Measurements from ENCODE around the gene PTPN22.
"Not testable (repeated sequence)": the region's sequence is repeated elsewhere in the genome, so short reads cannot be mapped to it uniquely, and the experiment has no call there.

The PTPN22 gene

GRCh38 chr1:113852694-113853093 lies 18.8 kb downstream of the PTPN22 start:
- not testable (repeated sequence) for DNase-seq (ENCODE audit: low spot score)

GRCh38 chr1:113850127-113850796 lies 21.2 kb downstream of the PTPN22 start:
- DNase-seq (ENCODE audit: low spot score) = no peak

GRCh38 chr1:113849072-113849471 lies 22.4 kb downstream of the PTPN22 start:
- DNase-seq (ENCODE audit: low spot score) = no peak

- no peak for DNase-seq (ENCODE audit: low spot score)
Observed at GRCh38 chr1:113846391-113847035, 25.0 kb downstream of the PTPN22 start.

- DNase-seq (ENCODE audit: low spot score) = no peak
Observed at GRCh38 chr1:113836534-113836933, 35.0 kb downstream of the PTPN22 start.

- DNase-seq (ENCODE audit: low spot score) = peak; percentile 32
Observed at GRCh38 chr1:113835686-113836290, 35.7 kb downstream of the PTPN22 start.

GRCh38 chr1:113834716-113835115 lies 36.8 kb downstream of the PTPN22 start:
- no peak for DNase-seq (ENCODE audit: low spot score)

- no peak for DNase-seq (ENCODE audit: low spot score)
Observed at GRCh38 chr1:113830039-113830438, 41.5 kb downstream of the PTPN22 start.

GRCh38 chr1:113821916-113822315 lies 49.6 kb downstream of the PTPN22 start:
- no peak for DNase-seq (ENCODE audit: low spot score)

- peak; percentile 76 for DNase-seq (ENCODE audit: low spot score)
Observed at GRCh38 chr1:113818578-113818977, 52.9 kb downstream of the PTPN22 start.

- no peak for DNase-seq (ENCODE audit: low spot score)
Observed at GRCh38 chr1:113813218-113813617, 58.3 kb downstream of the PTPN22 start.

GRCh38 chr1:113812661-113813135 lies 58.8 kb downstream of the PTPN22 start:
- DNase-seq (ENCODE audit: low spot score) = no peak

GRCh38 chr1:113811888-113812660 lies 59.4 kb downstream of the PTPN22 start, which contains the start of gene RSBN1:
RSBN1 (minus strand) TSS chr1:113812476; CDS start chr1:113812412, 64 bp downstream.
- DNase-seq (ENCODE audit: low spot score) = peak; percentile 99

- peak; percentile 23 for DNase-seq (ENCODE audit: low spot score)
Observed at GRCh38 chr1:113811156-113811887, 60.2 kb downstream of the PTPN22 start.

- no peak for DNase-seq (ENCODE audit: low spot score)
Observed at GRCh38 chr1:113809670-113810602, 61.6 kb downstream of the PTPN22 start.

- DNase-seq (ENCODE audit: low spot score) = no peak
Observed at GRCh38 chr1:113808450-113809195, 62.9 kb downstream of the PTPN22 start.

GRCh38 chr1:113805639-113806038 lies 65.9 kb downstream of the PTPN22 start:
- no peak for DNase-seq (ENCODE audit: low spot score)

GRCh38 chr1:113805256-113805531 lies 66.3 kb downstream of the PTPN22 start:
- no peak for DNase-seq (ENCODE audit: low spot score)

GRCh38 chr1:113804421-113805255 lies 66.9 kb downstream of the PTPN22 start:
- DNase-seq (ENCODE audit: low spot score) = no peak
